ENCODE data around the gene ZSWIM2. TPM values are rescaled to one million over a fixed set of nuclear protein-coding genes. Genes with fewer than 3 reads are reported as not detected.
"Not testable (repeated sequence)": the region's sequence is repeated elsewhere in the genome, so short reads cannot be mapped to it uniquely, and the experiment has no call there.

Gene ZSWIM2
- total RNA-seq, 1 donor from 2014 or later = not detected

GRCh38 chr2:186853951-186854350 is 5.0 kb upstream of the ZSWIM2 start:
- intact Hi-C loops (cut with micrococcal nuclease) = no loop called here
- ATAC-seq (no peak), DNase-seq (no peak)

GRCh38 chr2:186852508-186852907 is 3.5 kb upstream of the ZSWIM2 start:
- DNase-seq = no peak
- intact Hi-C loops (cut with micrococcal nuclease) = no loop called here
- ATAC-seq = no peak

- no peak for ATAC-seq
- intact Hi-C loops (cut with micrococcal nuclease) = no loop called here
- DNase-seq = no peak
These were observed 6.6 kb downstream of the ZSWIM2 start for GRCh38 chr2:186842373-186842772.

- no peak for DNase-seq
- intact Hi-C loops (cut with micrococcal nuclease) = no loop called here
- no peak for ATAC-seq
These were observed 7.0 kb downstream of the ZSWIM2 start for GRCh38 chr2:186841940-186842339.

DNA sequence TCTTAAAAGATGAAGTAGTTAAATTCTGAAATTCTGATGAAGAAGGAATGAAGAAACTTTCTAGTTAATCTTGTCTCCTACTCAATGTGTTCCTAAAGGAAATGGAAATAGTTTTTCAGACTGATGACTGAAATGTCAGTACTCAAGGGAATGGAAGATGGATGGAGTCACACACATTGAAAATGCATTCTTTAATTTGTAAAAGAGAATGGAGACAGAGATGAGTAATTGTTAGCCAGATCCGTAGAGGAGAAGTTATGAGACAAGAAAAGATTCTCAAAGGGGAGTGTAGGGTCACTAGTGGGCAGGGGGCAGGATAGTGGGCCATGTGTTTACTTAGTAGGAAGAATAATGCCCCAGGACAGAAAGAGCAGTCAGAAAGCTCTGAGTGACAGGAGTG is 13.3 kb downstream of the ZSWIM2 start:
- DNase-seq (no peak), ATAC-seq (no peak)
- intact Hi-C loops (cut with micrococcal nuclease) = no loop called here

GRCh38 chr2:186827862-186828492 is 21.0 kb downstream of the ZSWIM2 start:
- no peak for DNase-seq
- intact Hi-C loops (cut with micrococcal nuclease) = no loop called here
- no peak for ATAC-seq

DNA sequence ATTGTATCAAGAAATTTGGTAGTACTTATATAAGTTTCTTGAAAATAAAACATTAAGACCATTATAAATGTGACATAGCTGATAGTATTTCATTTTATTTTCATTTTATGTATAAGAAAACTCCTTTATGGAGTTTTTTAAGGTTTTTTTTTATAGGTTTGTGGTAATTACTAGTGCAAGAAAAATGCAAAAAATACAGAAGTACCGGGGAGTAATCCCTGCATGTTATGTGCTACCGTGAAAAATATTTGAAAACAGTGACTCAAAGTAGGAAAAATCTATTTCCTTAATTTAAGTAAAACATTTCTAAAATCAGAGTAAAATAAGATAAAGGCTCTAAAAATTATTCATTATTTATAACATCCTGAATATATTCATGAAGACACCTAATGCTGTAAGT is 21.6 kb downstream of the ZSWIM2 start:
- intact Hi-C loops (cut with micrococcal nuclease) = no loop called here
- DNase-seq = no peak
- ATAC-seq = no peak

- no peak for ATAC-seq
- DNase-seq = no peak
- intact Hi-C loops (cut with micrococcal nuclease) = no loop called here
These were observed 26.6 kb downstream of the ZSWIM2 start for GRCh38 chr2:186822323-186822722.

DNA sequence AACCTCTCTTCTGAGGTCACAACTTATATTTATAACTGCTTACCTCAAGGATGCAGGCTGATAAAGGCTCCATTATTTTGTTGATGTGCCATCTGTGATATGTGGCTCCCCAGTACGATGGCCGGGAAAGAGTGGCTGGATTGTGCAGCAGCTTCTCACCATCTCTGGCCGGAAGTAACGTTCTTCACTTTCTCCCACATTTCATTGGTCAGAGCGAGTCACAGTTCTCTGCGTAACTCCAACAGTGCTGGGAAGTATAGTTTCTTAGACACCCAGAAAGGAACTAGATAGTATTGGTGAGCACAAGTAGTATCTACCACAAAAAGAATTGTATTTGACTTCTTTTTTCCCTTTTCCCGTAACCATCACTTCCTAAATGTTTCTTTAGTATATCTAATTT is 28.7 kb downstream of the ZSWIM2 start:
- intact Hi-C loops (cut with micrococcal nuclease) = no loop called here
- no peak for DNase-seq
- ATAC-seq = no peak

DNA sequence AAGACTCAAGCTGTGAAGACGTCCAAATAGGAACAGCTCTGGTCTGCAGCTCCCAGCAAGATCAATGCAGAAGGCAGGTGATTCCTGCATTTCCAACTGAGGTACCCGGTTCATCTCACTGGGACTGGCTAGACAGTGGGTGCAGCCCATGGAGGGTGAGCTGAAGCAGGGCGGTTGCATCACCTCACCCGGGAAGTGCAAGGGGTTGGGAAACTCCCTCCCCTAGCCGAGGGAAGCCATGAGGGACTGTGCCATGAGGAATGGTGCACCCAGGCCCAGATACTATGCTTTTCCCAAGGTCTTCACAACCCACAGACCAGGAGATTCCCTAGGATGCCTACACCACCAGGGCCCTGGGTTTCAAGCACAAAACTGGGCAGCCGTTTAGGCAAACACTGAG is 37.2 kb downstream of the ZSWIM2 start:
- DNase-seq; ATAC-seq; intact Hi-C loops (cut with micrococcal nuclease): not testable (repeated sequence)

- no peak for ATAC-seq
- intact Hi-C loops (cut with micrococcal nuclease) = no loop called here
- no peak for DNase-seq
These were observed 42.4 kb downstream of the ZSWIM2 start for GRCh38 chr2:186806591-186806990.

- intact Hi-C loops (cut with micrococcal nuclease); DNase-seq; ATAC-seq: not testable (repeated sequence)
These were observed 50.4 kb downstream of the ZSWIM2 start for GRCh38 chr2:186798604-186799003.

DNA sequence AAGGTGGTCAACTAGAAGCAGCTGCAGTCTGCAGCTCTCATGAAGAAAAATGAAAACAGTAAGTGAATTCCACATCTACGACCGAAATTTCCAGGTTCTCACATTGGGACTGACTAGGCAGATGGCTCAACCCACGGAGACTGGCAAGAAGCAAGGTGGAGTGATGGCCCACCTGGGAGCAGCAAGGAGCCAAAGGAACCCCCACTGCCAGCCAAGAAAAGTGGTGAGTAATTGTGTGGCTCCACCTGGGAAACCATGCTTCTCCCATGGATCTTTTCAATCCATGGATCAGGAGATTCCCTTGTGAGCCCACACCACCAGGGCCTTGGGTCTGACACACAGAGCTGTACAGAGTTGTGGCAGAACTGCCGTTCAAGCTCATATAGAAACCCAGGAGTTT is 64.0 kb downstream of the ZSWIM2 start:
- intact Hi-C loops (cut with micrococcal nuclease) = no loop called here
- ATAC-seq (no peak), DNase-seq (no peak)

DNA sequence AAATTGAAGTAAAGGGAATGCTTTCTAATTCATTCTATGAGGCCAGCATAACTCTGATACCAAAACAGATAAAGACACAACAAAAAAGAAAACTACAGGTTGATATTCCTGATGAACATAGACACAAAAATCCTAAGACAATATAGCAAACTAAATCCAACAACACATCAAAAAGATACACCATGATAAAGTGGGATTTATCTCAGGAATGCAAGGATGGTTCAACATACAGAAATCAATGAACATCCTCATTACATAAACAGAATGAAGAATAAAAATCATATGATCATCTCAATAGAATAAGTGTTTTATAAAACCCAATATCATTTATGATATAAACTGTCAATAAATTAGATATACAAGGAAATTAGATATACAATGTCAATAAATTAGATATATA is 65.7 kb downstream of the ZSWIM2 start:
- DNase-seq (no peak), ATAC-seq (no peak)
- intact Hi-C loops (cut with micrococcal nuclease) = no loop called here

GRCh38 chr2:186780701-186781316 is 68.2 kb downstream of the ZSWIM2 start:
- intact Hi-C loops (cut with micrococcal nuclease) = no loop called here
- ATAC-seq = no peak

More at GRCh38 chr2:186780701-186781316, 68.2 kb downstream of the ZSWIM2 start:
- DNase-seq = no peak

Other genes with a start within 250 kb of the ZSWIM2 start
- 3.2 TPM for gene FAM171B, start 155.1 kb downstream of the ZSWIM2 start, total RNA-seq

All from left ventricle myocardium superior (tissue), 1 donor.